NCI-H187 (cell line): ENCODE data around the gene ALG1L2.
A peak's percentile ranks its signal among the peaks of the same experiment; 100 is the strongest.
"Not testable (repeated sequence)": the region's sequence is repeated elsewhere in the genome, so short reads cannot be mapped to it uniquely, and the experiment has no call there.

ENCODE experiments used
- DNase-seq, 2 experiments: peaks; one replicate each; lab custom pipeline; 2025; lab: John Stamatoyannopoulos, UW

The ALG1L2 gene

GRCh38 chr3:130093741-130094391, 12.2 kb downstream of the ALG1L2 start:
- DNase-seq: no peak

- DNase-seq: peak in 1 of 2 experiments; percentile 36
Measured at GRCh38 chr3:130094491-130094941, 12.9 kb downstream of the ALG1L2 start.

GRCh38 chr3:130095858-130096257, 14.2 kb downstream of the ALG1L2 start:
- not testable (repeated sequence) for DNase-seq

- DNase-seq: not testable (repeated sequence)
Measured at GRCh38 chr3:130097096-130097495, 15.5 kb downstream of the ALG1L2 start.

GRCh38 chr3:130097690-130098638, 16.3 kb downstream of the ALG1L2 start:
- not testable (repeated sequence) for DNase-seq

- not testable (repeated sequence) for DNase-seq
Measured at GRCh38 chr3:130098639-130099385, 17.2 kb downstream of the ALG1L2 start.

- not testable (repeated sequence) for DNase-seq
Measured at GRCh38 chr3:130102545-130102944, 20.9 kb downstream of the ALG1L2 start.

GRCh38 chr3:130104191-130104590, 22.6 kb downstream of the ALG1L2 start:
- DNase-seq: not testable (repeated sequence)

GRCh38 chr3:130107333-130107995, 25.8 kb downstream of the ALG1L2 start:
- DNase-seq: not testable (repeated sequence)

GRCh38 chr3:130108836-130109585, 27.4 kb downstream of the ALG1L2 start:
- DNase-seq: peak in 1 of 2 experiments; percentile 40

- not testable (repeated sequence) for DNase-seq
Measured at GRCh38 chr3:130110386-130111169, 28.9 kb downstream of the ALG1L2 start.

- peak; percentile 96 to 98 for DNase-seq
Measured at GRCh38 chr3:130111185-130111864, 29.7 kb downstream of the ALG1L2 start.

- peak; percentile 91 to 96 for DNase-seq
Measured at GRCh38 chr3:130111865-130112747, 30.5 kb downstream of the ALG1L2 start.

- not testable (repeated sequence) for DNase-seq
Measured at GRCh38 chr3:130112748-130113073, 31.1 kb downstream of the ALG1L2 start.

- not testable (repeated sequence) for DNase-seq
Measured at GRCh38 chr3:130115400-130115799, 33.8 kb downstream of the ALG1L2 start.

GRCh38 chr3:130117933-130118332, 36.3 kb downstream of the ALG1L2 start:
- no peak for DNase-seq

- peak; percentile 68 to 83 for DNase-seq
Measured at GRCh38 chr3:130119824-130120223, 38.2 kb downstream of the ALG1L2 start.

GRCh38 chr3:130120291-130120690, 38.7 kb downstream of the ALG1L2 start:
- DNase-seq: not testable (repeated sequence)
